Adrenal gland (tissue), 5 donors: ENCODE data around the gene CACNA1A.

Experiments
- POLR2A ChIP-seq, 2 donors: fragments of 450-650 bp; IDR thresholded peaks; one replicate each; pipeline ENCODE4 v1.6.1; 2017; ENCODE audit warnings: antibody characterized with exemption in 2 of 2, mild to moderate bottlenecking in 2 of 2, moderate library complexity in 1 of 2
- TF ChIP-seq, protein P1 (sequence below), 6 experiments: fragments of 450-650 bp in 4 of 6; fragments of 200-600 bp in 2 of 6; sonication (generic) in 1 of 6; IDR thresholded peaks; 1 replicate in 5 of 6; 2 replicates in 1 of 6; pipeline versions ENCODE4 v1.5.1 to v1.8.0; 2016 to 2021; ENCODE audit warnings: antibody characterized with exemption in 6 of 6, mild to moderate bottlenecking in 2 of 6, moderate library complexity in 1 of 6
- donor health status: DM: no; HTN: no; CAD: no.

DNA sequence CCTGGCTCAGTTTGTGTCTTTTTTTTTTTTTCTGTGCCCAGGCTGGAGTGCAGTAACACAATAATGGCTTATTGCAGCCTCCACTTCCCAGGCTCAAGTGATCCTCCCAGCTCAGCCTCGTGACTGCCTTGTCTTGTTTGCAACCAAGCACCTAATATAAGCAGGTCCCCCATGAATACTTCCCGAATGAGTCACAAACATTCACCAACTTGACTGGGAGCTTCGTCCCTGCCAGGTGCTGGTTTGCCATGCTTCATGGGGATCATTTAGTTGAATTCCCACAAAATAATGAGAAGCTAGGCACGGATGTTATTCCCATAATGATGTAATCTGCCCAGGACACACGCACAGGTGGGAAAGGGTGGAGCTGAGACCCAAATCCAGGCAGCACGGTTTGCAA lies 176.5 kb downstream of the CACNA1A start:
- TF ChIP-seq, protein P1, sequence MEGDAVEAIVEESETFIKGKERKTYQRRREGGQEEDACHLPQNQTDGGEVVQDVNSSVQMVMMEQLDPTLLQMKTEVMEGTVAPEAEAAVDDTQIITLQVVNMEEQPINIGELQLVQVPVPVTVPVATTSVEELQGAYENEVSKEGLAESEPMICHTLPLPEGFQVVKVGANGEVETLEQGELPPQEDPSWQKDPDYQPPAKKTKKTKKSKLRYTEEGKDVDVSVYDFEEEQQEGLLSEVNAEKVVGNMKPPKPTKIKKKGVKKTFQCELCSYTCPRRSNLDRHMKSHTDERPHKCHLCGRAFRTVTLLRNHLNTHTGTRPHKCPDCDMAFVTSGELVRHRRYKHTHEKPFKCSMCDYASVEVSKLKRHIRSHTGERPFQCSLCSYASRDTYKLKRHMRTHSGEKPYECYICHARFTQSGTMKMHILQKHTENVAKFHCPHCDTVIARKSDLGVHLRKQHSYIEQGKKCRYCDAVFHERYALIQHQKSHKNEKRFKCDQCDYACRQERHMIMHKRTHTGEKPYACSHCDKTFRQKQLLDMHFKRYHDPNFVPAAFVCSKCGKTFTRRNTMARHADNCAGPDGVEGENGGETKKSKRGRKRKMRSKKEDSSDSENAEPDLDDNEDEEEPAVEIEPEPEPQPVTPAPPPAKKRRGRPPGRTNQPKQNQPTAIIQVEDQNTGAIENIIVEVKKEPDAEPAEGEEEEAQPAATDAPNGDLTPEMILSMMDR (IDR thresholded peaks at IDR 0.05), result no peak
- no peak for TF ChIP-seq POLR2A (IDR thresholded peaks at IDR 0.05)
